Neural cell (in vitro differentiated cells): ENCODE results near the gene FAS. TPM values are rescaled to one million over a fixed set of nuclear protein-coding genes. Genes with fewer than 3 reads are reported as not detected.
"Not testable (repeated sequence)": the region's sequence is repeated elsewhere in the genome, so short reads cannot be mapped to it uniquely, and the experiment has no call there.

Experiments
- H2AFZ ChIP-seq: fragments of 200-600, 300-800 bp; sonication (generic), shearing (Covaris generic); 2 replicates; pipeline ENCODE4 v1.6.0; 2014; ENCODE audit warnings: low read depth, mild to moderate bottlenecking, antibody characterized with exemption, low read length, moderate library complexity
- H3F3A ChIP-seq: fragments of 200-600 bp; shearing (Covaris generic); 2 replicates; pipeline ENCODE4 v1.6.1; 2016; ENCODE audit warnings: mild to moderate bottlenecking, moderate library complexity, mixed read lengths, antibody characterized with exemption, low read length; ENCODE audit not compliant: insufficient read depth, poor library complexity, severe bottlenecking
- H3K27ac ChIP-seq: fragments of 200-600, 300-800 bp; sonication (generic), shearing (Covaris generic); 2 replicates; pipeline ENCODE4 v1.5.1; 2014; ENCODE audit warnings: mild to moderate bottlenecking, low read length, moderate library complexity
- H3K27me3 ChIP-seq: fragments of 300-800, 200-600 bp; sonication (generic), shearing (Covaris generic); 2 replicates; pipeline ENCODE4 v1.6.0; 2014; ENCODE audit warnings: mild to moderate bottlenecking, low read depth, low read length, moderate library complexity; ENCODE audit not compliant: insufficient read depth
- H3K36me3 ChIP-seq: fragments of 300-800, 200-600 bp; sonication (generic), shearing (Covaris generic); 2 replicates; pipeline ENCODE4 v1.5.1; 2014; ENCODE audit warnings: mild to moderate bottlenecking, antibody characterized with exemption, low read length, moderate library complexity; ENCODE audit not compliant: insufficient read depth
- H3K4me2 ChIP-seq: fragments of 300-800, 200-600 bp; sonication (generic), shearing (Covaris generic); 2 replicates; pipeline ENCODE4 v1.6.0; 2014; ENCODE audit warnings: mild to moderate bottlenecking, low read length
- H3K4me3 ChIP-seq: fragments of 300-800, 200-600 bp; sonication (generic), shearing (Covaris generic); 2 replicates; pipeline ENCODE4 v1.5.1; 2014; ENCODE audit warnings: mild to moderate bottlenecking, low read length, moderate library complexity
- H3K79me2 ChIP-seq: fragments of 200-600 bp; shearing (Covaris generic); replicated peaks from 2 replicates; pipeline ENCODE4 v1.6.0; 2014; ENCODE audit warnings: mild to moderate bottlenecking, low read length, moderate library complexity; ENCODE audit not compliant: insufficient read depth
- H3K9ac ChIP-seq: fragments of 300-800, 200-600 bp; sonication (generic), shearing (Covaris generic); 2 replicates; pipeline ENCODE4 v1.6.1; 2016; ENCODE audit warnings: mild to moderate bottlenecking, low read length, mixed read lengths
- H3K9me2 ChIP-seq: fragments of 200-600 bp; shearing (Covaris generic); 2 replicates; pipeline ENCODE4 v1.6.1; 2016; ENCODE audit warnings: mild to moderate bottlenecking, low read length, mixed read lengths; ENCODE audit not compliant: insufficient read depth
- H3K9me3 ChIP-seq: fragments of 200-600, 300-800 bp; sonication (generic), shearing (Covaris generic); 2 replicates; pipeline ENCODE4 v1.6.1; 2016; ENCODE audit warnings: mild to moderate bottlenecking, mixed run types, low read length, moderate library complexity, mixed read lengths
- H4K20me1 ChIP-seq: fragments of 200-600 bp; shearing (Covaris generic); 2 replicates; pipeline ENCODE4 v1.6.1; 2016; ENCODE audit warnings: mild to moderate bottlenecking, mixed run types; ENCODE audit not compliant: insufficient read depth
- EP300 ChIP-seq: fragments of 450-650 bp; conservative IDR thresholded peaks from 2 replicates; pipeline ENCODE4 v1.6.1; 2014; ENCODE audit warnings: antibody characterized with exemption, mild to moderate bottlenecking, moderate library complexity; ENCODE audit not compliant: poor library complexity, severe bottlenecking
- EZH2 ChIP-seq: fragments of 200-600, 300-800 bp; shearing (Covaris generic), sonication (generic); IDR thresholded peaks from 2 replicates; pipeline ENCODE4 v1.6.1; 2014; ENCODE audit warnings: antibody characterized with exemption, low read length, borderline replicate concordance, mild to moderate bottlenecking; ENCODE audit not compliant: insufficient read depth, poor library complexity, severe bottlenecking
- MXI1 ChIP-seq: fragments of 450-650 bp; conservative IDR thresholded peaks from 2 replicates; pipeline ENCODE4 v1.6.1; 2014; ENCODE audit warnings: antibody characterized with exemption, mild to moderate bottlenecking; ENCODE audit not compliant: poor library complexity, severe bottlenecking
- POLR2AphosphoS5 ChIP-seq: IDR thresholded peaks from 2 replicates; pipeline ENCODE4 v1.6.1; 2012
- RAD21 ChIP-seq: fragments of 450-650 bp; conservative IDR thresholded peaks from 2 replicates; pipeline ENCODE4 v1.6.1; 2014; ENCODE audit warnings: antibody characterized with exemption, mild to moderate bottlenecking, moderate library complexity
- SMC3 ChIP-seq: fragments of 450-650 bp; conservative IDR thresholded peaks from 2 replicates; pipeline ENCODE4 v1.6.1; 2014; ENCODE audit warnings: antibody characterized with exemption, mild to moderate bottlenecking, moderate library complexity; ENCODE audit not compliant: poor library complexity
- TAF1 ChIP-seq: IDR thresholded peaks from 2 replicates; pipeline ENCODE4 v1.6.1; 2012; ENCODE audit warnings: low read depth
- polyA plus RNA-seq: library from polyadenylated mRNA; depleted of rRNA; stranded (reverse); fragments of >200 nt; gene quantifications from 2 replicates; pipeline ENCODE4 v1.2.3, GENCODE V29; 2014
- TF ChIP-seq, protein P1 (sequence below): fragments of 450-650 bp; IDR thresholded peaks from 2 replicates; pipeline ENCODE4 v1.5.1; 2014; ENCODE audit warnings: antibody characterized with exemption, mild to moderate bottlenecking, moderate library complexity; ENCODE audit not compliant: poor library complexity, severe bottlenecking
- TF ChIP-seq, protein P2 (sequence below): IDR thresholded peaks from 2 replicates; pipeline ENCODE4 v1.6.1; 2012; ENCODE audit warnings: borderline replicate concordance

The FAS gene
- polyA plus RNA-seq, 1 donor from 2014 or later, result 2.5 TPM

- Histone ChIP-seq H3K9me3 (no peaks in the 10 kb centered on the region), H3K79me2 (no peaks in the 10 kb centered on the region), H3K36me3 (no peaks in the 10 kb centered on the region), H2AFZ (no peak overlapping the region), H3F3A (no peaks in the 10 kb centered on the region), H3K4me3 (no peak overlapping the region), H3K27me3 (no peaks in the 10 kb centered on the region), H3K9ac (no peak overlapping the region), H3K4me2 (no peak overlapping the region), H4K20me1 (no peaks in the 10 kb centered on the region), H3K27ac (no peak overlapping the region), H3K9me2 (no peaks in the 10 kb centered on the region)
- no peak for TF ChIP-seq EP300
- no peak for TF ChIP-seq TAF1
- no peak for TF ChIP-seq MXI1
- no peak for TF ChIP-seq SMC3
- TF ChIP-seq, protein P1, sequence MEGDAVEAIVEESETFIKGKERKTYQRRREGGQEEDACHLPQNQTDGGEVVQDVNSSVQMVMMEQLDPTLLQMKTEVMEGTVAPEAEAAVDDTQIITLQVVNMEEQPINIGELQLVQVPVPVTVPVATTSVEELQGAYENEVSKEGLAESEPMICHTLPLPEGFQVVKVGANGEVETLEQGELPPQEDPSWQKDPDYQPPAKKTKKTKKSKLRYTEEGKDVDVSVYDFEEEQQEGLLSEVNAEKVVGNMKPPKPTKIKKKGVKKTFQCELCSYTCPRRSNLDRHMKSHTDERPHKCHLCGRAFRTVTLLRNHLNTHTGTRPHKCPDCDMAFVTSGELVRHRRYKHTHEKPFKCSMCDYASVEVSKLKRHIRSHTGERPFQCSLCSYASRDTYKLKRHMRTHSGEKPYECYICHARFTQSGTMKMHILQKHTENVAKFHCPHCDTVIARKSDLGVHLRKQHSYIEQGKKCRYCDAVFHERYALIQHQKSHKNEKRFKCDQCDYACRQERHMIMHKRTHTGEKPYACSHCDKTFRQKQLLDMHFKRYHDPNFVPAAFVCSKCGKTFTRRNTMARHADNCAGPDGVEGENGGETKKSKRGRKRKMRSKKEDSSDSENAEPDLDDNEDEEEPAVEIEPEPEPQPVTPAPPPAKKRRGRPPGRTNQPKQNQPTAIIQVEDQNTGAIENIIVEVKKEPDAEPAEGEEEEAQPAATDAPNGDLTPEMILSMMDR, result no peak
- no peak for TF ChIP-seq EZH2
- no peak for TF ChIP-seq RAD21
- TF ChIP-seq POLR2AphosphoS5, result no peak
- TF ChIP-seq, protein P2, sequence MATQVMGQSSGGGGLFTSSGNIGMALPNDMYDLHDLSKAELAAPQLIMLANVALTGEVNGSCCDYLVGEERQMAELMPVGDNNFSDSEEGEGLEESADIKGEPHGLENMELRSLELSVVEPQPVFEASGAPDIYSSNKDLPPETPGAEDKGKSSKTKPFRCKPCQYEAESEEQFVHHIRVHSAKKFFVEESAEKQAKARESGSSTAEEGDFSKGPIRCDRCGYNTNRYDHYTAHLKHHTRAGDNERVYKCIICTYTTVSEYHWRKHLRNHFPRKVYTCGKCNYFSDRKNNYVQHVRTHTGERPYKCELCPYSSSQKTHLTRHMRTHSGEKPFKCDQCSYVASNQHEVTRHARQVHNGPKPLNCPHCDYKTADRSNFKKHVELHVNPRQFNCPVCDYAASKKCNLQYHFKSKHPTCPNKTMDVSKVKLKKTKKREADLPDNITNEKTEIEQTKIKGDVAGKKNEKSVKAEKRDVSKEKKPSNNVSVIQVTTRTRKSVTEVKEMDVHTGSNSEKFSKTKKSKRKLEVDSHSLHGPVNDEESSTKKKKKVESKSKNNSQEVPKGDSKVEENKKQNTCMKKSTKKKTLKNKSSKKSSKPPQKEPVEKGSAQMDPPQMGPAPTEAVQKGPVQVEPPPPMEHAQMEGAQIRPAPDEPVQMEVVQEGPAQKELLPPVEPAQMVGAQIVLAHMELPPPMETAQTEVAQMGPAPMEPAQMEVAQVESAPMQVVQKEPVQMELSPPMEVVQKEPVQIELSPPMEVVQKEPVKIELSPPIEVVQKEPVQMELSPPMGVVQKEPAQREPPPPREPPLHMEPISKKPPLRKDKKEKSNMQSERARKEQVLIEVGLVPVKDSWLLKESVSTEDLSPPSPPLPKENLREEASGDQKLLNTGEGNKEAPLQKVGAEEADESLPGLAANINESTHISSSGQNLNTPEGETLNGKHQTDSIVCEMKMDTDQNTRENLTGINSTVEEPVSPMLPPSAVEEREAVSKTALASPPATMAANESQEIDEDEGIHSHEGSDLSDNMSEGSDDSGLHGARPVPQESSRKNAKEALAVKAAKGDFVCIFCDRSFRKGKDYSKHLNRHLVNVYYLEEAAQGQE, result no peak
These were observed 16.7 kb downstream of the FAS start for GRCh38 chr10:89007129-89007893.

GRCh38 chr10:89018700-89019346, 28.2 kb downstream of the FAS start:
- not testable (repeated sequence) for H3K36me3 ChIP-seq, H3K9ac ChIP-seq, H2AFZ ChIP-seq, H3F3A ChIP-seq, H3K79me2 ChIP-seq, H4K20me1 ChIP-seq, H3K27me3 ChIP-seq, H3K27ac ChIP-seq, H3K9me3 ChIP-seq, H3K9me2 ChIP-seq, H3K4me2 ChIP-seq, H3K4me3 ChIP-seq
